Measurements from ENCODE around the gene SS18L1.

GRCh38 chr20:62177307-62177706 is 33.7 kb downstream of the SS18L1 start:
- no peak for TF ChIP-seq CTCF (IDR thresholded peaks at IDR 0.05 in 8 of 11, conservative IDR thresholded peaks at IDR 0.05 in 3 of 11)
- no peak for TF ChIP-seq POLR2A (IDR thresholded peaks at IDR 0.05)
- TF ChIP-seq POLR2AphosphoS5 (IDR thresholded peaks at IDR 0.05) = no peak

Data from spleen (tissue), 7 donors.